PFSK-1 (cell line): ENCODE results near the gene CACNA1C.

Source experiments
- POLR2AphosphoS5 ChIP-seq: IDR thresholded peaks from 2 replicates; pipeline ENCODE4 v1.6.1; 2012; ENCODE audit warnings: low read depth, mild to moderate bottlenecking, control low read depth, low read length, moderate library complexity
- REST ChIP-seq, 2 experiments: IDR thresholded peaks; 2 replicates each; pipeline versions ENCODE4 v1.6.1 to v1.8.0; 2011 to 2012; ENCODE audit warnings: low read depth in 2 of 2, low read length in 2 of 2, control low read depth in 1 of 2, inconsistent platforms in 1 of 2, mild to moderate bottlenecking in 1 of 2, moderate library complexity in 1 of 2; ENCODE audit not compliant: insufficient read depth in 1 of 2

GRCh38 chr12:2198542-2198941, 145.8 kb downstream of the CACNA1C start:
- TF ChIP-seq REST (IDR thresholded peaks at IDR 0.05; ENCODE audit: insufficient read depth in 1 of 2, low read depth in 2 of 2, low read length in 2 of 2) (no peak), POLR2AphosphoS5 (no peak)
